Testis (tissue), 2 donors: Measurements from ENCODE around the gene HAPLN3.

Experiments
- POLR2A ChIP-seq: fragments of 450-650 bp; IDR thresholded peaks from one replicate; pipeline ENCODE4 v1.6.1; 2017; ENCODE audit warnings: antibody characterized with exemption, mild to moderate bottlenecking, moderate library complexity
- TF ChIP-seq, protein P1 (sequence below), 3 experiments: fragments of 450-650 bp in 2 of 3; fragments of 200-600 bp in 1 of 3; sonication (generic) in 1 of 3; IDR thresholded peaks; one replicate each; pipeline ENCODE4 v1.5.1; 2016 to 2019; ENCODE audit warnings: antibody characterized with exemption in 3 of 3, mild to moderate bottlenecking in 2 of 3, moderate library complexity in 1 of 3

DNA sequence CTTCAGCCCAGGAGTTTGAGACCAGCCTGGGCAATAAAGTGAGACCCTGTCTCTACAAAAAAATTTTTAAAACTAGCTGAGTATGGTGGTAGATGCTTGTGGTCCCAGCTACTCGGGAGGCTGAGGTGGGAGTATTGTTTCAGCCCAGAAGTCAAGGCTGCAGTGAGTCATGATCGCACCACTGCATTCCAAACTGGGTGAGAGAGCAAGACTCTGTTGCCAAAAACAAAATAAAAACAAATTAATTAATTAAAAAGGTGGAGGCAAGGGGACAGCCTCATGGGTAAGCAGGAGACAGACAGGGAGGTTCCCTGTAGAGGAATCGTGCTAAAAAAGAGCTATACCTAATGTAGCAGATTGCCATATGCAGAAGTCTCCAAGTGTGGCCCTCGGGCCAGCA, 12.6 kb downstream of the HAPLN3 start:
- TF ChIP-seq, protein P1, sequence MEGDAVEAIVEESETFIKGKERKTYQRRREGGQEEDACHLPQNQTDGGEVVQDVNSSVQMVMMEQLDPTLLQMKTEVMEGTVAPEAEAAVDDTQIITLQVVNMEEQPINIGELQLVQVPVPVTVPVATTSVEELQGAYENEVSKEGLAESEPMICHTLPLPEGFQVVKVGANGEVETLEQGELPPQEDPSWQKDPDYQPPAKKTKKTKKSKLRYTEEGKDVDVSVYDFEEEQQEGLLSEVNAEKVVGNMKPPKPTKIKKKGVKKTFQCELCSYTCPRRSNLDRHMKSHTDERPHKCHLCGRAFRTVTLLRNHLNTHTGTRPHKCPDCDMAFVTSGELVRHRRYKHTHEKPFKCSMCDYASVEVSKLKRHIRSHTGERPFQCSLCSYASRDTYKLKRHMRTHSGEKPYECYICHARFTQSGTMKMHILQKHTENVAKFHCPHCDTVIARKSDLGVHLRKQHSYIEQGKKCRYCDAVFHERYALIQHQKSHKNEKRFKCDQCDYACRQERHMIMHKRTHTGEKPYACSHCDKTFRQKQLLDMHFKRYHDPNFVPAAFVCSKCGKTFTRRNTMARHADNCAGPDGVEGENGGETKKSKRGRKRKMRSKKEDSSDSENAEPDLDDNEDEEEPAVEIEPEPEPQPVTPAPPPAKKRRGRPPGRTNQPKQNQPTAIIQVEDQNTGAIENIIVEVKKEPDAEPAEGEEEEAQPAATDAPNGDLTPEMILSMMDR (IDR thresholded peaks at IDR 0.05), result no peak
- TF ChIP-seq POLR2A, result no peak
